CD4-positive, alpha-beta T cell (primary cell): ENCODE data around the gene PTPMT1. TPM values are rescaled to one million over a fixed set of nuclear protein-coding genes. Genes with fewer than 3 reads are reported as not detected.

ENCODE experiments used
- ATAC-seq: fragments of 200-7000 bp; cut with Tn5 transposase; one replicate; pipeline ENCODE4 v1.10.0; 2022; ENCODE audit warnings: mild to moderate bottlenecking; ENCODE audit not compliant: poor library complexity
- CTCF ChIA-PET: fragments of 350-600 bp; sonication (Branson Sonifier 250); formaldehyde crosslinking; loops from one replicate; lab custom pipeline; 2021; ENCODE audit warnings: antibody characterized with exemption, inconsistent platforms; lab: Charles Lee
- POLR2A ChIA-PET: fragments of 350-600 bp; sonication (Branson Sonifier 250); formaldehyde crosslinking; loops from one replicate; lab custom pipeline; 2021; ENCODE audit warnings: antibody characterized with exemption, inconsistent platforms; lab: Charles Lee
- DNase-seq, 14 experiments: peaks; one replicate each; pipeline ENCODE4 v3.0.0-alpha.2; 2013 to 2020; ENCODE audit warnings: mixed read lengths in 2 of 14
- H3K27ac ChIP-seq, 2 donors: one replicate each; pipeline versions ENCODE4 v1.5.1 to v1.7.0; 2013; ENCODE audit warnings: low read length in 2 of 2, low read depth in 1 of 2, mild to moderate bottlenecking in 1 of 2
- H3K27me3 ChIP-seq, 2 experiments: 1 replicate in 1 of 2; 2 replicates in 1 of 2; pipeline versions ENCODE4 v1.6.1 to v1.7.0; 2013; ENCODE audit warnings: low read length in 2 of 2, control low read depth in 1 of 2, mild to moderate bottlenecking in 1 of 2, moderate library complexity in 1 of 2; ENCODE audit not compliant: insufficient read depth in 2 of 2, control insufficient read depth in 1 of 2
- H3K36me3 ChIP-seq: one replicate; pipeline ENCODE4 v1.6.1; 2013; ENCODE audit warnings: low read length, control low read depth; ENCODE audit not compliant: insufficient read depth
- H3K4me1 ChIP-seq: one replicate; pipeline ENCODE4 v1.6.1; 2013; ENCODE audit warnings: low read length, control low read depth; ENCODE audit not compliant: insufficient read depth
- H3K4me3 ChIP-seq: one replicate; pipeline ENCODE4 v1.5.1; 2013; ENCODE audit warnings: mild to moderate bottlenecking, low read length, moderate library complexity
- H3K9me3 ChIP-seq, 2 experiments: 1 replicate in 1 of 2; 2 replicates in 1 of 2; pipeline versions ENCODE4 v1.6.1 to v1.7.0; 2013; ENCODE audit warnings: low read length in 2 of 2, mild to moderate bottlenecking in 2 of 2, control low read depth in 1 of 2, moderate library complexity in 1 of 2; ENCODE audit not compliant: control insufficient read depth in 1 of 2, insufficient read depth in 1 of 2
- H3K27ac Mint-ChIP-seq: one replicate; pipeline ENCODE4 v1.8.0; 2020; ENCODE audit warnings: mixed read lengths
- H3K27me3 Mint-ChIP-seq: one replicate; pipeline ENCODE4 v1.8.0; 2021; ENCODE audit warnings: mixed read lengths
- H3K36me3 Mint-ChIP-seq: one replicate; pipeline ENCODE4 v1.8.0; 2021; ENCODE audit warnings: low read depth, mixed read lengths
- H3K4me1 Mint-ChIP-seq: one replicate; pipeline ENCODE4 v1.8.0; 2021; ENCODE audit warnings: low read depth, mixed read lengths
- H3K4me3 Mint-ChIP-seq: one replicate; pipeline ENCODE4 v1.8.0; 2020; ENCODE audit warnings: mild to moderate bottlenecking, mixed read lengths
- H3K9me3 Mint-ChIP-seq: one replicate; pipeline ENCODE4 v1.8.0; 2020; ENCODE audit warnings: mixed read lengths
- CTCF ChIP-seq: fragments of 200-600 bp; IDR thresholded peaks from one replicate; pipeline ENCODE4 v1.8.0; 2022; ENCODE audit warnings: antibody characterized with exemption, mild to moderate bottlenecking
- intact Hi-C, 2 experiments: fragments of 100-400 bp; cut with DNase I in 1 of 2; cut with micrococcal nuclease in 1 of 2; formaldehyde crosslinking; loops; one replicate each; pipeline versions ENCODE4 v1.15.1 to v1.9.0; 2023 to 2025; cut with DNase I, micrococcal nuclease
- total RNA-seq, 174 experiments: library from RNA in 2 of 174; stranded (reverse) in 2 of 174; gene quantifications; one replicate each; pipeline ENCODE4 v1.2.3 and lab custom pipeline; 2021 to 2026

PTPMT1 gene
- total RNA-seq, 2 experiments from 2014 or later, result 18.9 to 26.7 TPM

GRCh38 chr11:47606731-47607130, 41.3 kb downstream of the PTPMT1 start:
- H3K4me1 Mint-ChIP-seq, result no peaks in the 10 kb centered on the region
- intact Hi-C loops, result no loop called here
- H3K36me3 Mint-ChIP-seq, result no peaks in the 10 kb centered on the region
- DNase-seq (no peak), ATAC-seq (no peak)
- no peak overlapping the region for H3K27ac ChIP-seq
- no peaks in the 10 kb centered on the region for H3K9me3 ChIP-seq
- no peak overlapping the region for H3K4me3 ChIP-seq
- H3K4me1 ChIP-seq, result no peaks in the 10 kb centered on the region
- no peaks in the 10 kb centered on the region for H3K36me3 ChIP-seq
- H3K4me3 Mint-ChIP-seq, result no peak overlapping the region
- H3K27ac Mint-ChIP-seq, result no peak overlapping the region
- H3K9me3 Mint-ChIP-seq, result no peaks in the 10 kb centered on the region
- no peak for TF ChIP-seq CTCF
- no peaks in the 10 kb centered on the region for H3K27me3 Mint-ChIP-seq
- ChIA-PET CTCF (no interaction called here), POLR2A (no interaction called here)
- no peaks in the 10 kb centered on the region for H3K27me3 ChIP-seq

- Histone ChIP-seq H3K9me3 (no peaks in the 10 kb centered on the region), H3K36me3 (no peaks in the 10 kb centered on the region), H3K4me1 (no peaks in the 10 kb centered on the region), H3K27me3 (no peaks in the 10 kb centered on the region), H3K27ac (no peak overlapping the region), H3K4me3 (no peak overlapping the region)
- no peaks in the 10 kb centered on the region for H3K9me3 Mint-ChIP-seq
- no peaks in the 10 kb centered on the region for H3K4me1 Mint-ChIP-seq
- CTCF ChIA-PET, result no interaction called here
- H3K4me3 Mint-ChIP-seq, result no peak overlapping the region
- intact Hi-C loops, result no loop called here
- POLR2A ChIA-PET, result no interaction called here
- TF ChIP-seq CTCF, result no peak
- no peak for ATAC-seq
- DNase-seq, result no peak
- H3K36me3 Mint-ChIP-seq, result no peaks in the 10 kb centered on the region
- H3K27me3 Mint-ChIP-seq, result no peaks in the 10 kb centered on the region
- H3K27ac Mint-ChIP-seq, result no peak overlapping the region
Measured at GRCh38 chr11:47607380-47607779, 42.0 kb downstream of the PTPMT1 start.

- H3K4me1 Mint-ChIP-seq, result no peaks in the 10 kb centered on the region
- Histone ChIP-seq H3K4me3 (no peak overlapping the region), H3K36me3 (no peaks in the 10 kb centered on the region), H3K9me3 (no peaks in the 10 kb centered on the region), H3K27me3 (no peaks in the 10 kb centered on the region), H3K4me1 (no peaks in the 10 kb centered on the region), H3K27ac (no peak overlapping the region)
- no peaks in the 10 kb centered on the region for H3K9me3 Mint-ChIP-seq
- H3K27ac Mint-ChIP-seq, result no peak overlapping the region
- no peak for TF ChIP-seq CTCF
- intact Hi-C loops, result no loop called here
- no peaks in the 10 kb centered on the region for H3K36me3 Mint-ChIP-seq
- ATAC-seq (no peak), DNase-seq (no peak)
- H3K27me3 Mint-ChIP-seq, result no peaks in the 10 kb centered on the region
- no peak overlapping the region for H3K4me3 Mint-ChIP-seq
- ChIA-PET POLR2A (no interaction called here), CTCF (no interaction called here)
Measured at GRCh38 chr11:47609675-47610074, 44.3 kb downstream of the PTPMT1 start.
